Neural progenitor cell (in vitro differentiated cells): ENCODE measurements around the gene SNRNP25.

ENCODE experiments used
- EZH2 ChIP-seq: fragments of 200-600 bp; sonication (generic); IDR thresholded peaks from 2 replicates; pipeline ENCODE4 v1.6.1; 2017; ENCODE audit warnings: antibody characterized with exemption, mild to moderate bottlenecking, moderate library complexity
- EZH2phosphoT487 ChIP-seq: fragments of 200-600 bp; sonication (generic); IDR thresholded peaks from 2 replicates; pipeline ENCODE4 v1.6.1; 2017; ENCODE audit warnings: antibody characterized with exemption
- TF ChIP-seq, protein P1 (sequence below): fragments of 200-600 bp; sonication (generic); IDR thresholded peaks from 2 replicates; pipeline ENCODE4 v1.5.1; 2017; ENCODE audit warnings: antibody characterized with exemption, mild to moderate bottlenecking

DNA sequence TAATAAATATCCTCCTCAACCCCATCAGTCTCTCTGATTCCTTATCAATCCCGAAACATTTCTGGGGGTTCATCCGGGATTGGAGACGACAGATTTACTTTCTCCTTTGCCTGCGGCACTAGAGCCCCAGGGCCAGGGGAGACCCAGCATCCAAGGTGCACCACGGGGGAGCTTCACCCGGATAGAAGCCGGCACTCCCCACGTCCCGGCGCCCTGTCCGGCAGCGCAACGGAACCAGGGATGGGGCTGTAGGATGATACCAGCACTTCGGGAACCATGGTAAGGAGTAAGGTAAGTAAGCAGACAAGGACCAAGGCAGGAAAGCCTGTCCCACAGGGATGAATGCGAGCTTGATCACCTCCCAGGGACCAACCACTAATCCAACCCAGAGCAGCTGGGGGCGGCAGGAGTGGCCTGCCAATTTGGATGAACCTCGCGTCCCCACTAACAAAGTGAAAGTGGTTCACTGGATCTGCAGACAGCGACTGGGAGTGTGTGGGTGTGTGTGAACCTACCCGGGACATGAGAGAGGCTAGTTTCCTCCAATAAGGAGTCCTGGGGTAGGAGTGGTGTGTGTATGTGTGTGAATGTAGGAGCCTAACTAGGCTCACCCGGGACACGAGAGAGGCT, 12.1 kb upstream of the SNRNP25 start:
- TF ChIP-seq, protein P1, sequence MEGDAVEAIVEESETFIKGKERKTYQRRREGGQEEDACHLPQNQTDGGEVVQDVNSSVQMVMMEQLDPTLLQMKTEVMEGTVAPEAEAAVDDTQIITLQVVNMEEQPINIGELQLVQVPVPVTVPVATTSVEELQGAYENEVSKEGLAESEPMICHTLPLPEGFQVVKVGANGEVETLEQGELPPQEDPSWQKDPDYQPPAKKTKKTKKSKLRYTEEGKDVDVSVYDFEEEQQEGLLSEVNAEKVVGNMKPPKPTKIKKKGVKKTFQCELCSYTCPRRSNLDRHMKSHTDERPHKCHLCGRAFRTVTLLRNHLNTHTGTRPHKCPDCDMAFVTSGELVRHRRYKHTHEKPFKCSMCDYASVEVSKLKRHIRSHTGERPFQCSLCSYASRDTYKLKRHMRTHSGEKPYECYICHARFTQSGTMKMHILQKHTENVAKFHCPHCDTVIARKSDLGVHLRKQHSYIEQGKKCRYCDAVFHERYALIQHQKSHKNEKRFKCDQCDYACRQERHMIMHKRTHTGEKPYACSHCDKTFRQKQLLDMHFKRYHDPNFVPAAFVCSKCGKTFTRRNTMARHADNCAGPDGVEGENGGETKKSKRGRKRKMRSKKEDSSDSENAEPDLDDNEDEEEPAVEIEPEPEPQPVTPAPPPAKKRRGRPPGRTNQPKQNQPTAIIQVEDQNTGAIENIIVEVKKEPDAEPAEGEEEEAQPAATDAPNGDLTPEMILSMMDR: no peak
- TF ChIP-seq EZH2 (no peak), EZH2phosphoT487 (no peak)
